GM15510 (cell line): ENCODE data around the gene COL16A1.

ENCODE experiments used
- POLR2A ChIP-seq: IDR thresholded peaks from 3 replicates; pipeline ENCODE4 v1.6.1; 2011; ENCODE audit warnings: borderline replicate concordance; ENCODE audit not compliant: insufficient read length; ENCODE audit errors: extremely low read depth

Gene COL16A1

GRCh38 chr1:31703431-31704270, at the start of gene COL16A1:
TSS of gene COL16A1 (minus strand) at chr1:31704017. CDS start at chr1:31702193, 1,824 bp downstream.
- no peak for TF ChIP-seq POLR2A

- TF ChIP-seq POLR2A = no peak
These were observed 49.2 kb upstream of the COL16A1 start for GRCh38 chr1:31752952-31753475.

- no peak for TF ChIP-seq POLR2A
These were observed 48.4 kb upstream of the COL16A1 start for GRCh38 chr1:31752258-31752657.

- TF ChIP-seq POLR2A = no peak
These were observed 48.0 kb upstream of the COL16A1 start for GRCh38 chr1:31751822-31752241.

GRCh38 chr1:31750858-31751510, 47.2 kb upstream of the COL16A1 start:
- TF ChIP-seq POLR2A = no peak

GRCh38 chr1:31749785-31750735, 46.2 kb upstream of the COL16A1 start:
- no peak for TF ChIP-seq POLR2A

GRCh38 chr1:31748365-31748764, 44.5 kb upstream of the COL16A1 start:
- TF ChIP-seq POLR2A = no peak

GRCh38 chr1:31747304-31747703, 43.5 kb upstream of the COL16A1 start:
- no peak for TF ChIP-seq POLR2A

- TF ChIP-seq POLR2A = no peak
These were observed 42.9 kb upstream of the COL16A1 start for GRCh38 chr1:31746687-31747086.

GRCh38 chr1:31745946-31746670, 42.3 kb upstream of the COL16A1 start:
- no peak for TF ChIP-seq POLR2A

GRCh38 chr1:31745096-31745945, 41.5 kb upstream of the COL16A1 start:
- no peak for TF ChIP-seq POLR2A

- no peak for TF ChIP-seq POLR2A
These were observed 40.5 kb upstream of the COL16A1 start for GRCh38 chr1:31744165-31744888.

GRCh38 chr1:31742462-31743212, 38.8 kb upstream of the COL16A1 start:
- TF ChIP-seq POLR2A = no peak
